NK-92 (cell line): Measurements from ENCODE around the gene DCST2.

ENCODE experiments used
- DNase-seq: peaks from one replicate; lab custom pipeline; 2025; ENCODE audit not compliant: unreplicated experiment; lab: John Stamatoyannopoulos, UW

The DCST2 gene

GRCh38 chr1:155030243-155030795 is 3.3 kb downstream of the DCST2 start:
- DNase-seq: no peak

GRCh38 chr1:155029513-155030242 is 3.9 kb downstream of the DCST2 start:
- no peak for DNase-seq

DNA sequence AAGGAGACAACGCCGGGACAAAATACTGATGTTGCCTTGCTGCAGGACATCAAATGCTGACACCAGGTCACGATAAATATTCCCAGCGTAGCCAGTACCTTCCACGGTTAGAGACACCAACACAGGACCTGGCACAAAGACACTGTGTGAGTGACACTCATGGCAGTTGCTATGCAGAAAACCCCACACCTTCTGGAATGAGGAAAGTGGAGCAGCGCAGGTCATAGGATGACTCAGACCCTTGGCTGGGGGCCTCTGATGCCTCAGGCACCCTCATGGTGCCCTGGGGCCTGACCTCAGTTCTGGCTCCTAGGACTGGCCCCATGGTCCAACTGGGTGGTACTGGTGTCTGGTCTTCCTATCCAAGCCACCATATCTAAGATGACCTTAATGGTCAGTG is 7.0 kb downstream of the DCST2 start:
- no peak for DNase-seq

- DNase-seq: no peak
These were observed 7.4 kb downstream of the DCST2 start for GRCh38 chr1:155026154-155026553.

DNA sequence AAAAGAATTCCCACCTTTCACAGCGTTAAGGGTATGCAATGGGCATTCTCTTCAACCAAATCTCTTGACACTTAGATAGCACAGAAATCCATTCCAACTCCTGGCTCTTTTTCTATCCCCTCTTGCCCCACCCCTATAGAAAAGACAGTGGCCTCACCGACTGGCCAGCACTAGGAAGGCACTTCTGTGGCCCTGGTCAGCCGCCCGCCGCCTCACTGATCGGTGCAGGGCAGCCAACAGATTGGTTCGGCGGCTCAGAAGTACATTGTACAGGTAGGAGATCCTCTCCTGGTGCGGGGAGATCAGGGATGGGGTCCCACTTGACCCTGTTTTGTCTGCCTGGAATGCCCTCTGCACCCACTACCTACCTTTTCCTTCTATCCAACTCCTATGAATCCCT is 9.3 kb downstream of the DCST2 start:
- no peak for DNase-seq

GRCh38 chr1:155023627-155024026 is 10.0 kb downstream of the DCST2 start:
- no peak for DNase-seq

- DNase-seq: no peak
These were observed 10.7 kb downstream of the DCST2 start for GRCh38 chr1:155022927-155023236.

GRCh38 chr1:155022136-155022926 is 11.2 kb downstream of the DCST2 start:
- no peak for DNase-seq

DNA sequence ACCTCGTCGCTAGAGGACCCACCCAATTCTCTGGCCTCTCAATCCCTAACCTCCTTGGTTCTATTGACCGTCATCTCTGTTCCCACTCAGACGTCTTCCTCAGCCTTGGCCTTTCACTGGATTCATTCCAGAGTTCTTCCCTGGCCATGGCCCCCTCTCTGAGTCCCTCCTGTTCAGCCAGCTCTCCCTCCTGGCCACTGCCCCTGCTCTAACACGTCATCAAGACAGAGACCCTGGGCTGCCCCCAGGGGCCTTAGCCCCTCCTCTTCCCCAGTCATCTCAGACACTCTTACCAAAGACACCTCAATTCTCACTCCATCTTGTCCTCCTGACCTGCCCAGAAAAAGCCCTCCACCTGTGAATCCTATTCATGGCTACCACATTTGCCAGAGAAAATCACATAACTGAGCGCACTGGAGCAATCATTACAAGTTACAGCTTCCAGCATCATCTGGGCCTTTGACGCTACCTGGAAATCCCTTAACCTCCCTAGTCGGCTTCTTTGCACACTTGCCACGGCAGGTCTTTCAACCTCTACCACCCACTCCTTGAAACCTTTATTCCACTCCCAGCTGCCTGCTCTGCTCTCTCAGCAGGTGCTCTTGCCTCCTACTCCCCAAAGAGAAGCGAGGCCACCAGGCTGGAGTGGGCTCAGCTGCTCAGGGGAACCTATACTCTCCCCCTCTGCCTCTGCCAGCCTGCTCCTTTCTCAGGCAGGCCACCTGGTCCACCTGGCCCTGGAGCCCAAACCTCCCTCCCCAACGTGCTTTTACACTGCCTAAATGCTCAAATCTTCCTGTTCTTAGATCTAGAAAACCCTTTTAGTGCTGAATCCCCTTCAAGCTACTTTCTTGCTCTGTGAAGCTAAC is 14.0 kb downstream of the DCST2 start:
- DNase-seq: no peak

DNA sequence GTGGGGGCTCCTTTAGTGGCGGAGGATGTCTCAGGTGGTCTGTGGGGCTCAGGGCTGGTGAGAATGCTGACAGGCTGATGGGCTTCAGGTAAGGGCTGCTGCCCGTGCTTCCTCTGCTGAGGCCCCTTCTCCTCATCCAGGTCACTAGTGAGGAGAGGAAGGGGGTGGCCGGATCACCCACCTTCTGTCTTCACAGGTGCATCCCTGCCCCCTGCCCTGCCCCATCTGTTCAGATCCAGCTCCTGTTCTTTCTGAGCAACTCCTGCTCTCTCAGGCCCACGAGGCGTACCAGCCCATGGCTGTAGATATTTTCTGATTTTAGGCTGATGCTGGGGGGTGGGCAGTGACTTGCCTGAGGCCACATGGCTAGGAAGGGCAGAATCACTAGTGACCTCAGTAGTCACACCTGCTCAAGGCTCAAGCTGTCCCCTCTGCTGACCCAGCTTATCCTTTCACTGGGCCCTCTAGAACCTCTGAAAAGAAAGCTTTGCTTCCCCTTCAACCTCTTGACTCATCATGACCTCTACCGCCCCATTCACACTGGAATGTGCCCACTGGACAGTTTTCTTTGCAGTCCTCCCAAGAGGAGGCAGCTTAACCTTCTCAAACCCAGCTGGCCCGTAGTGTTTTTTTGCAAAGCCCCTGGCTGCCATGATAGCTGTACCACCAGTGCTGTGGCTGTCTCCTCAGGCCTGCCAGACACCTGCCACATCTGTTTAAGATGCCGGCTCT is 14.8 kb downstream of the DCST2 start:
- no peak for DNase-seq

DNA sequence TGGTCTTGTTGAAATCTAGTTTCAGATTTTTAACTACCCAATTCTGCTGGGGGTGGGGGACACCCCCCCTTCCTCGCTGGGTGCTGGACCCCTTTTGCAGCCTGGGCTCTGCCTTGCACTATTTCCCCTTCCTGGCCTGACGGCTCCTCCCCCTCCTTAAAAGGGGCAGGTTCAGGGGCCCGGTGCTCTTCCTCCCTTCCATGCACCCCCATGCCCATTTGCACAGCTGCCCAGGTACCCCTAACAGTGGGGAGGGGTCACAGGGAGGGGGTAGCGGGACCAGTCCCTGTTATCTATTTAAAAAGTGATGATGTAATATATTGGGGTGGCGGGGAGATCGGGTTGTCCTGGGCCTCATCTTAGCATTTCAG is 15.7 kb downstream of the DCST2 start:
- no peak for DNase-seq

DNA sequence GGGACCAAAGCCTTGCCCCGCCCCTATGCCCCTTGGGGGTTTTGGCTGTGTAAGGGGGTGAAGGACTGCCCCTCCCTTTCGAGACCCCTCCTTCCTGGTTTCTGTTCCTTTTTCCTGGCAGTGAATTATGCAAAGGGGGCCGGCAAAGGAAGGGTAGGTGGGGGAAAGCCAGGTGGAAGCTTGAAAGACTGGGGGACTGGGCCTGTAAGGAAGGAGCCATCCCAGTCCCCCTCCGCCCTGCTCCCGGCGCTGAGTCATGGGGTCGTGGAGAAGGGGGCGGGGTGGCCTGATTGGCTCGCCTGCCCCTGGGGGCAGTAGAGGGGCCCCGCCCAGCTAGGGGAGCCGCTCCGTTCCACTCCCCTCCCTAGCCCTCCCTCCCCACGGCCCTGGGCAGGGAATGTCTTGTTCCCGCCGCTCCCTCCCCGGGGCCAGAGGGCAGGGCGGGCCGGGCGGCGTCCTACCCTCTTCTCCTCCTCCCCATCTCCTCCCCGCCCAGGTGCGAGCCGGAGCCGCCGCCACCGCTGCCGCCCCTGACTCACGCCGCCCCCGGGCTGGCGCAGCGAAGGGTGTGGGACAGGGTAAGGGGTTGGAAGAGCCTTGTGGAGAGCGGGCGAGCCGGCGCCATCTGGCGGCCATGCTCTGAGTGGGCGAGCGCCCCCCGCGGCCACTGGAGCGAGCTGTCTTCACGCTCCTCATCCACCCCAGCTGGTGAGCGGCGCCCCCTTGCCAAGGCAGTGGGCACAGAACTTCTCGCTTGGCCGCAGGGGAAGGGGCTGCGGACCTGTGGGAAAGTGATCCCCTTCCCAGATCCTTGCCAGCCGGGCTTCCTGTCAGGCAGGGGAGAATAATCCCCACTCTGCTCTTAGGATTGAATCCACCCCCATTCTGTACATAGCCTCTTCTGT is 16.3 kb downstream of the DCST2 start:
- no peak for DNase-seq

DNA sequence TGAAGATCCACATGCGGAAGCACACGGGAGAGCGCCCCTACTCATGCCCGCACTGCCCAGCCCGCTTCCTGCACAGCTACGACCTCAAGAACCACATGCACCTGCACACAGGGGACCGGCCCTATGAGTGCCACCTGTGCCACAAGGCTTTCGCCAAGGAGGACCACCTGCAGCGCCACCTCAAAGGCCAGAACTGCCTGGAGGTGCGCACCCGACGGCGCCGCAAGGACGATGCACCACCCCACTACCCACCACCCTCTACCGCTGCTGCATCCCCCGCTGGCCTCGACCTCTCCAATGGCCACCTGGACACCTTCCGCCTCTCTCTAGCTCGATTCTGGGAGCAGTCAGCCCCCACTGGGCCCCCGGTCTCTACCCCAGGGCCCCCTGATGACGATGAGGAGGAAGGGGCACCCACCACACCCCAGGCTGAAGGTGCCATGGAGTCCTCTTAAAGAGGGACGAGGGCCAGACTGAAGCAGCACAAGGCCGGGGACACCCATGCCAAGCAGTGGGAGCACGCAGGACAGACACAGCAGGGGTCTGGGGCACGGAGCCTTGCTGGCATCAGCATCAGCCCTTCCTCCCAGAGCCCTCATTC is 17.2 kb downstream of the DCST2 start:
- no peak for DNase-seq

GRCh38 chr1:155015527-155016230 is 17.9 kb downstream of the DCST2 start:
- DNase-seq: no peak

DNA sequence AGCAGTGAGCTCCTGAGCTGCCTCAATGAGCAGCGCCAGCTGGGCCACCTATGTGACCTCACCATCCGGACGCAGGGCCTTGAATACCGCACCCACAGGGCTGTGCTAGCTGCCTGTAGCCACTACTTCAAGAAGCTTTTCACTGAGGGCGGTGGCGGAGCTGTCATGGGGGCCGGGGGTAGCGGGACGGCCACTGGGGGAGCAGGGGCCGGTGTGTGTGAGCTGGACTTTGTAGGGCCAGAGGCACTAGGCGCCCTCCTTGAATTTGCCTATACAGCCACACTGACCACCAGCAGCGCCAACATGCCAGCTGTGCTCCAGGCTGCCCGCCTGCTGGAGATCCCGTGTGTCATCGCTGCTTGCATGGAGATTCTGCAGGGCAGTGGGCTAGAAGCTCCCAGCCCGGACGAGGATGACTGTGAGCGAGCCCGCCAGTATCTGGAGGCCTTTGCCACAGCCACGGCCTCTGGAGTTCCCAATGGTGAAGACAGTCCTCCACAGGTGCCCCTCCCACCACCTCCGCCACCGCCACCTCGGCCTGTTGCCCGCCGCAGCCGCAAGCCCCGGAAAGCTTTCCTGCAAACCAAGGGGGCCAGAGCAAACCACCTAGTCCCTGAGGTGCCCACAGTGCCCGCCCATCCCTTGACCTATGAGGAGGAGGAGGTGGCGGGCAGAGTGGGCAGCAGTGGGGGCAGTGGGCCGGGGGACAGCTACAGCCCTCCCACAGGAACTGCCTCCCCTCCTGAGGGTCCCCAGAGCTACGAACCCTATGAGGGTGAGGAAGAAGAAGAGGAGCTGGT is 18.7 kb downstream of the DCST2 start:
- no peak for DNase-seq

GRCh38 chr1:155013632-155014031 is 19.9 kb downstream of the DCST2 start:
- DNase-seq: no peak

- no peak for DNase-seq
These were observed 20.6 kb downstream of the DCST2 start for GRCh38 chr1:155012776-155013602.
